NCI-H345 (cell line): Measurements from ENCODE around the gene CNMD.
A peak's percentile ranks its signal among the peaks of the same experiment; 100 is the strongest.

Experiments
- DNase-seq: peaks from one replicate; lab custom pipeline; 2025; lab: John Stamatoyannopoulos, UW

The CNMD gene

DNA sequence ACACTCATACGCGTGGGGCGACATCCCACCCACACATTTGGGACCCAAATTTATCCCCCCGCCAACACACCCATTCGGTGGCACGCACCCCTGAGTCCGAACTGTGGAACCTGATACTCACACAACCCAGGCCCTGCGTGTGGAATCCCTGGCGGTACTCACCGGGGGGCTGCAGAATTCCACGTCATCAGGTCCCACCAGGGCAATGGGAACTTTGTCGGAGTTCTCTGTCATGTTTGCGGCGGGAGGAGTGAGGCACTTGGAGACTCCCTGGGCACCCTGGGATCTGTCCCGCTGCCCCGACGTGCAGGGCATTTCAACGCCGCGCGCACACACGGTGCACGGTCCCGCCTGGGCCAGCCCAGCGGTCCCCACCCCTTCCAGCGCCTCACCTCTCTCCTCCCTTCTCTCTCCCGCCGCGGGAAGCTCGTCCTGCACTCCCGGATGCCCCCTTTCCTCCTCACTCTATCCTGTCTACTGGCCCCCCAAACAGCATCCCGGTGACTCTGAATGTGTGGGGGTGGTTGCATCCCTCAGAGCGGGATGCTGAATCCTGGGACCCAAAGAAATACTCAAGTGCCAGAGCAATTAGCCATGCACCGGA is at the start of gene CNMD:
CNMD (minus strand) TSS at position 353 of the 604 bp plus-strand sequence; CDS start at position 234, 119 bp downstream.
- no peak for DNase-seq

- DNase-seq: no peak
These were observed 48.4 kb upstream of the CNMD start for GRCh38 chr13:52788011-52788410.

GRCh38 chr13:52787235-52787634 is 47.6 kb upstream of the CNMD start:
- DNase-seq: peak; percentile 49

GRCh38 chr13:52786766-52787165 is 47.1 kb upstream of the CNMD start:
- DNase-seq: peak; percentile 49

GRCh38 chr13:52785739-52786138 is 46.1 kb upstream of the CNMD start:
- DNase-seq: no peak

DNA sequence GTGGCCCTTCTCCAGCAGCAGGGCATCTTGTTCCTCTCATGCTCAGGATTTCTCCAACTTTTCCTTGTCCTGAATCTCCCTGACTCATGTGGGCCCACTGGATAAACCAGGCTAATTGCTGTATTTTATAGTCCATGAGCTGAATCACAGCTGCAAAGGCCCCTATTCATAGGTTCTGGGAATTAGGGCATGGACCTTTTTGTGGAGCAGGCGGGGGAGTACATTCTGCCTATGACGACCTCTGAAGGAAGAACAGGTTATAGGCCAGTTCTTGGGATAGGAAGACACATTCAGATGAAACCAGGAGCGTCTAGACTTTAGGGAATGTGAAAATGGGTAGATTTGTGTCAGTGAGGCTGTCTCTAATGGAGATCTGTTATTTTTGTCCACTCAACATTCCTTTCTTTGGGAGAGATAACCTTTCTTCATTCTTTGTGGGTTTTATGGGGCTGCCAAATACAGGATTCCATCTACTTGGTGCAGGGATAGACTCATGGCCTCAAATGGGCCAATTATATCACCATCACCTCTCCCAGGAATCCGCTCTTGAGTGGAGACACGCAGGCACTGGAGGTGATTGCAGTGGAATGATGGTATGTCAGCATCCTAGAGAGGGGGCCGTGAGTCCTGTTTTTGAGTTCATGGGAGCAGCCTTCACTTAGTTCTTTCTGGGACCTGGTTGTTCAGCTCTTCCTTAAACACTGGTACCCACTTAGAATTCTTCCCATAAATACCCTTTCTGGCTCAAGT is 45.1 kb upstream of the CNMD start:
- DNase-seq: no peak

DNA sequence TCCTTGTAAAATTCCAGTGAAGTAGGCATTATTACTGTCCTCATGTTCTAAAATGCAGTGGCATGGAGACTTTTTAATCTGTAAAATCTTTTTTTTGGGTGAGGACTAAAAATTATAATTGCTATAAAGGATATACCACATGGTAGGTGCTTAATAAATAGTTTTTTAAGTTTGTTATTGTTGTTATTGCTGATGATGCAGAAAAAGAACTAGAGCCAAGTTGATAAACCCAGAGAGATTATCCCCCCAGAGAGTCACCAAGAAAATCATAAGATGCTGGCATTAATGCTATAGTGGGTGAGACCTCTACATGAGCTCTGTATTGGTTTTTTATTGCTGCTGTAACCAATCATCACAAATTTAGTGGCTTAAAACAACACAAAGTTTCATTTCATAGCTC is 44.3 kb upstream of the CNMD start:
- no peak for DNase-seq

- no peak for DNase-seq
These were observed 43.1 kb upstream of the CNMD start for GRCh38 chr13:52782471-52783448.

GRCh38 chr13:52780611-52781010 is 41.0 kb upstream of the CNMD start:
- no peak for DNase-seq

DNA sequence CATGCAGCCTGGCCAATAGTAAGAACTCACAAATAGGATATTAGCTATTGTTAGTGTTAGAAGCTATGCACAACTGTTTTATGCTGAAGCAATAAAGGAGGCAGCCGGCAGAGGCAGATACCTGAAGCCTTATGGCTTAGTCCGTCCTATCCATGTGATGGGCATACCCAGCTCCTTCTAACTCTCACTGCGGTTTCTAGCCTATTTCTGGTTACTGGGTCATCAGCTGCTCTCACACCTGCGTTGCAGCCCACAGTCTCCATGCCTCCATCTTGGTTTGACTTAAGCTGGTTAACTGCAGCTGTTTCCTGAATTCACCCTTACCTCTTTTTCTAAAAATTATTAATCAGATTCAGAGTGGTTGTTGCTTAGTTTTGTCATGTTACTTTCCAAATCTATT is 40.5 kb upstream of the CNMD start:
- no peak for DNase-seq

DNA sequence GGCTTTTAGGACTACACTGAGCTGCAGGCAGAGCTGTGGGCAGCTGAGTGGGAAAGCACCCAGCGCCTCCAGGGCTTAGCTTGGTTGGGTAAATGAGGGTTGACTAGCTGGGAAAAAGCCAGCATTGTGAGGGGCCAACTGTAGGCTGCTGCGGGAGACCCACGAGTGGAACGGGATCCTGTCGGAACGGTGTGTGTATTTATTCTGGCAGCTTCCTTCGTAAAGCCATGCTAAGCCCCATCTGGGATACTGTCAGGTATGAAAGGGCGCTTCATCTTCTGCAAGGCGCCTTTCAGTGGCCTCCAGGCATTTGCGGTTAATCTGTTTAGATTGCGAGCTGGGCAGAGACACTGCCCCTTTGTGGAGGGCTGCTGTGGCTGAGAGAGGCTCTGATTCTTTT is 39.5 kb upstream of the CNMD start:
- DNase-seq: no peak

DNA sequence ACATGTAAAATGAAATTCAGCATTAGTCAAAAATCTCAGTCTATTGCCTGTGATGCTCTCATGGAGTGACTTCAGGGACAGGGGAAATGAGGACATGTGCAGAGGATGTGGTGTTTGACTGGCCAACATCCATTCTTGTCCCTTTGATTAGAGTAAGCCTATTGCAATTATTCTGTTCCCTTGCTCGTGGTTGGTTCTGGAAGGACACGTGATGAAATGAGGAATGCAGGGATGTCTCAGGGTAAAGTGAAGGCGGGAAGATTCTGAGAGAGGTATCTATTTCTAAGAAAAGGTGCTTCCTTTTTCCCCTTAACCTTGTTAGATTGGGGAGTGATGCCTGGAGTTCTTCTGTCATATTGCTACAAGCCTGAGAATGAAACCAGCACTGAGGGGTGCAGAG is 37.1 kb upstream of the CNMD start:
- DNase-seq: no peak

DNA sequence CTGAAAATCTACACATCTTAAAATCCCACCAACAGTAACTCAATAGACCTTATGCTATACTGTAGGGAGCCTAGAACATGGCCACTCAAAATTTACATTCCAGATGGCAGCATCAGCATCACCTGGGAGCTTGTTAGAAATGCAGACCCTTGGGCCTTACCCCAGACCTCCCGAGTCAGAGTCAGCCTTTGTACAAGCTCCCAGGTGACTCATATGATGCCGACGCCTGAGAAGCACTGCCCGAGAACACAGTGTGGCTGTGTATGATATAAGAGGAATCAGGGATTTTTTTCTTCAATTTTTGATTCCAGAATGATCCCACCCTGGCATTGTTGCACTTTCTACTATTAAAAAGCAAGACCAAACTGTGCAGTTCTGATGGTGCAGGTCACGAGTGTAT is 35.9 kb upstream of the CNMD start:
- DNase-seq: no peak

GRCh38 chr13:52767949-52768516 is 28.4 kb upstream of the CNMD start:
- no peak for DNase-seq

- DNase-seq: no peak
These were observed 26.2 kb upstream of the CNMD start for GRCh38 chr13:52765611-52766390.

- peak; percentile 60 for DNase-seq
These were observed 20.5 kb upstream of the CNMD start for GRCh38 chr13:52760077-52760476.

GRCh38 chr13:52758114-52758513 is 18.5 kb upstream of the CNMD start:
- DNase-seq: no peak

DNA sequence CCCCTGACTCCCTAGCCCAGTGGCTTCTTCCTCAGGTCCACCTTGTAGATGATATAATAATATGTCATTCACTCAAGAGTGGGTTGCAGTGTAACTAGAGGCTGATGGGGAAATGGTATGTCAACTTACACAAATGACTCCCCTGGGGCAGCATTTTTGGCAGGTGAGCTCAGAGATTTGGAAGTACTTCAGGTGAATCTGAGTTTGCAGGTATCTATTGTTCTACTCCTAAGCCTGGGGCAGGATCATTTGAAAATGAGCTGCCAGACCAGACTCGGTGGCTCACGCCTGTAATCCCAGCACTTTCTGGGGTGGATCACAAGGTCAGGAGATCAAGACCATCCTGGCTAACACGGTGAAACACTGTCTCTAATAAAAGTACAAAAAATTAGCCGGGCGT is 11.6 kb upstream of the CNMD start:
- DNase-seq: peak; percentile 20

DNA sequence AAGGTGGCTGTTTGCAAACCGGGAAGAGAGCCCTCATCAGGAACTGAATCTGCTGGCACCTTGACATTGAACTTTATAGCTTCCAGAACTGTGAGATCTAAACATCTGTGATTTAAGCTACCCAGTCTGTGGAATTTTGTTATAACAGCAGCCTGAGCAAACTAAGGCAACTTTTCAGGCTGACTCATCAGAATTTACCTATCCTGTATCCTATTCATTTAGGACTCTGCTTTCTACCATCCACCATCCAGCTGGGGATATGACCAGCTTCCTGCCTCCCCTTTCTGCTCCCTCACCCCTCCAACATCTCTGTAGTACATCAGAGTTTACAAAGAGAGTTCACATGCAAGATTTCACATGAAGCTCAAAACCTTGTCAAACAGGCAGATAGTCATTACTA is 11.1 kb upstream of the CNMD start:
- DNase-seq: no peak

DNA sequence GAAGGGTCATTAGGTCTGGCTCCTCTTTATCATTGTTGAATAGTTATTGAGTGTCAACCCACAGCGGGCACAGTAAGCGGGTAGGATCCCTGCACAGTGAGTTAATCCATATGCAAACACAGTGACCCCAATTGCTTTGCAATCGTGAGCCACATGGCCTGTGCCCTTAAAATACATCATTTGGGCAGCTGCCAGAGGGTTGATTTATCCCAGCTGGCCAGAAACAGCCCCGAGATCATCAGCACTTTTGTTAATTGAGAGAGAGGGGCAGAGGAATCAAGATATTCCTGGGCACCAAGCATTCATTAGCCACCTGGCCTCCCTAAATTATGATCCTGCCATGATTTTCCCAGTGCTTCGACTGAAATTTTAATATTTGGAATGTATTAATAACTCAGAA is 9.8 kb upstream of the CNMD start:
- DNase-seq: no peak

- DNase-seq: no peak
These were observed 6.5 kb upstream of the CNMD start for GRCh38 chr13:52746141-52746540.
